HepG2 (cell line): Measurements from ENCODE around the gene DCAKD. TPM values are rescaled to one million over a fixed set of nuclear protein-coding genes. Genes with fewer than 3 reads are reported as not detected.

Experiments
- CCAR2 ChIP-seq: fragments of 200-400 bp; formaldehyde crosslinking; optimal IDR thresholded peaks from 2 replicates; pipeline ENCODE3; 2018; ENCODE audit warnings: low read depth, mild to moderate bottlenecking, low read length, moderate library complexity
- DMAP1 ChIP-seq: IDR thresholded peaks from 2 replicates; pipeline ENCODE4 v1.6.1; 2016
- FOXO1 ChIP-seq: sonication (generic); formaldehyde crosslinking; IDR thresholded peaks from 2 replicates; pipeline ENCODE4 v1.4.0; 2020; ENCODE audit warnings: missing genetic modification reagents
- GTF3A ChIP-seq: sonication (generic); formaldehyde crosslinking; conservative IDR thresholded peaks from 2 replicates; pipeline ENCODE4 v1.4.0; 2020; ENCODE audit warnings: mild to moderate bottlenecking, missing genetic modification reagents
- HMGA1 ChIP-seq: sonication (generic); formaldehyde crosslinking; conservative IDR thresholded peaks from 2 replicates; pipeline ENCODE4 v1.4.0; 2020; ENCODE audit warnings: missing genetic modification reagents
- SMARCE1 ChIP-seq: fragments of 450-650 bp; IDR thresholded peaks from 2 replicates; pipeline ENCODE4 v1.6.1; 2017; ENCODE audit warnings: borderline replicate concordance
- SNAPC5 ChIP-seq: sonication (generic); formaldehyde crosslinking; IDR thresholded peaks from 2 replicates; pipeline ENCODE4 v1.8.1; 2023; ENCODE audit warnings: mild to moderate bottlenecking, missing genetic modification reagents, borderline replicate concordance
- TBX3 ChIP-seq: fragments of 450-650 bp; IDR thresholded peaks from 2 replicates; pipeline ENCODE4 v1.6.1; 2017; ENCODE audit warnings: antibody characterized with exemption, mild to moderate bottlenecking, inconsistent platforms, borderline replicate concordance
- ZNF207 ChIP-seq: fragments of 450-650 bp; IDR thresholded peaks from 2 replicates; pipeline ENCODE4 v1.6.1; 2016; ENCODE audit warnings: antibody characterized with exemption, borderline replicate concordance
- ZNF335 ChIP-seq: sonication (generic); formaldehyde crosslinking; IDR thresholded peaks from 2 replicates; pipeline ENCODE4 v1.4.0; 2020; ENCODE audit warnings: missing genetic modification reagents
- ZNF34 ChIP-seq: sonication (generic); formaldehyde crosslinking; IDR thresholded peaks from 2 replicates; pipeline ENCODE4 v1.4.0; 2020; ENCODE audit warnings: mild to moderate bottlenecking, missing genetic modification reagents, borderline replicate concordance
- ZNF451 ChIP-seq: sonication (generic); formaldehyde crosslinking; IDR thresholded peaks from 2 replicates; pipeline ENCODE4 v1.5.0; 2020; ENCODE audit warnings: mild to moderate bottlenecking, missing genetic modification reagents
- ZNF740 ChIP-seq: sonication (generic); formaldehyde crosslinking; IDR thresholded peaks from 2 replicates; pipeline ENCODE4 v1.4.0; 2020; ENCODE audit warnings: missing genetic modification reagents
- ZNF749 ChIP-seq: sonication (generic); formaldehyde crosslinking; IDR thresholded peaks from 2 replicates; pipeline ENCODE4 v1.8.0; 2022; ENCODE audit warnings: mild to moderate bottlenecking, missing genetic modification reagents, moderate library complexity, borderline replicate concordance
- ZNF879 ChIP-seq: sonication (generic); formaldehyde crosslinking; IDR thresholded peaks from 2 replicates; pipeline ENCODE4 v1.8.1; 2023; ENCODE audit warnings: missing genetic modification reagents
- polyA plus RNA-seq, 8 experiments: library from polyadenylated mRNA; depleted of rRNA in 3 of 8; stranded (reverse) in 7 of 8; unstranded in 1 of 8; fragments of >200 nt; fragmentation: Illumina TruSeq in 4 of 8; extraction: Trizol in 4 of 8; gene quantifications; 2 replicates each; pipeline versions ENCODE4 v1.2.1 to v1.2.3, GENCODE V29; 2011 to 2016; ENCODE audit warnings: low read depth in 4 of 8, missing spikeins in 1 of 8, mixed read lengths in 1 of 8; ENCODE audit not compliant: insufficient read depth in 1 of 8
- total RNA-seq, 5 experiments: library from RNA; depleted of rRNA; stranded (reverse); fragments of >200 nt; fragmentation: Illumina TruSeq; extraction: Trizol; gene quantifications; 2 replicates each; pipeline ENCODE4 v1.2.3, GENCODE V29; 2016; ENCODE audit warnings: low read depth in 1 of 5
- TF ChIP-seq, protein P1 (sequence below): sonication (generic); formaldehyde crosslinking; IDR thresholded peaks from 2 replicates; pipeline ENCODE4 v1.8.1; 2022; ENCODE audit warnings: low read depth, mild to moderate bottlenecking, missing genetic modification reagents
- TF ChIP-seq, protein P2 (sequence below): IDR thresholded peaks from 2 replicates; pipeline ENCODE4 v1.6.1; 2016; ENCODE audit warnings: missing compliant biosample characterization, missing genetic modification reagents, borderline replicate concordance
- TF ChIP-seq, protein P3 (sequence below): sonication (generic); formaldehyde crosslinking; IDR thresholded peaks from 2 replicates; pipeline ENCODE4 v1.4.0; 2020; ENCODE audit warnings: mild to moderate bottlenecking, low read depth, missing genetic modification reagents
- TF ChIP-seq, protein P4 (sequence below): sonication (generic); formaldehyde crosslinking; IDR thresholded peaks from 2 replicates; pipeline ENCODE4 v1.4.0; 2020; ENCODE audit warnings: mild to moderate bottlenecking, missing genetic modification reagents
- TF ChIP-seq, protein P5 (sequence below): sonication (generic); formaldehyde crosslinking; IDR thresholded peaks from 2 replicates; pipeline ENCODE4 v1.8.1; 2023; ENCODE audit warnings: mild to moderate bottlenecking, moderate library complexity, missing genetic modification reagents

Gene DCAKD
- total and polyA plus RNA-seq, 2 of the 13 experiments (the other 11 are each of a cell fraction or from before 2014, with no cell fraction given): 25.9 to 29.2 TPM

DNA sequence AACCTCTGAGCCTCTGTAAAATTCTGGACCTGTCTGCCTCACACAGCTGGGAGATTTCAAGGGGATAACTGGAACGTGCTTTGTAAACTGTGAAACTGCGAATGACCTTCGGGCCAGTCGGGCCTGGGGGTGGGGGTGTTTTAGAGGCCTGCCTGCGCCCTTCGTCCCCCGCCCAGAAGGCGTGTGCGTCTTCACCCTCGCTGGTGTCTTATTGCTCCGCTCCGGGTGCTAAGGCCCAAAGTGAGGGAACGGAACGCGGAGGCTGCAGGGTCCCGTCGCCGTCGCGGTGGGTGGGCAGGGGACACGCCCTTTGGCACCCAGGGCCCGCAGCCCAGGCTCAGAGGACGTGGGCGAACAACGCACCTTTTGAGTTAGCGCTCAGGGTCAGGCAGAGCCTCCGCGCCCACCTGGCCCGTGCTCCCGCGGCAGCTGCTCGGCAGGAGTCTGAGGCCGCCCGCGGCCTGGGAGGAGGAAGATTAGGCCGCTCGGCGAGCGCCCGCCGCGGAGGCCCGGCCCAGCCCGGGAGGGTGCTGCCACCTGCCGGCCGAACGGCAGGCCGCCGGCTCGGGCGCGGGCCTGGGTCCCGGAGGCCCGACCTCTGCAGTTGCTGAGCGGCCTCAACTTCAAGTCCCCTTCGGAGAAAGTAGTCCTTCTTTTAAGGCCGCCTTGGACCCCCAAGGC is 29.7 kb downstream of the DCAKD start (continued):
- TF ChIP-seq SNAPC5 (CRISPR knock-in tag): no peak
- TF ChIP-seq, protein P1, sequence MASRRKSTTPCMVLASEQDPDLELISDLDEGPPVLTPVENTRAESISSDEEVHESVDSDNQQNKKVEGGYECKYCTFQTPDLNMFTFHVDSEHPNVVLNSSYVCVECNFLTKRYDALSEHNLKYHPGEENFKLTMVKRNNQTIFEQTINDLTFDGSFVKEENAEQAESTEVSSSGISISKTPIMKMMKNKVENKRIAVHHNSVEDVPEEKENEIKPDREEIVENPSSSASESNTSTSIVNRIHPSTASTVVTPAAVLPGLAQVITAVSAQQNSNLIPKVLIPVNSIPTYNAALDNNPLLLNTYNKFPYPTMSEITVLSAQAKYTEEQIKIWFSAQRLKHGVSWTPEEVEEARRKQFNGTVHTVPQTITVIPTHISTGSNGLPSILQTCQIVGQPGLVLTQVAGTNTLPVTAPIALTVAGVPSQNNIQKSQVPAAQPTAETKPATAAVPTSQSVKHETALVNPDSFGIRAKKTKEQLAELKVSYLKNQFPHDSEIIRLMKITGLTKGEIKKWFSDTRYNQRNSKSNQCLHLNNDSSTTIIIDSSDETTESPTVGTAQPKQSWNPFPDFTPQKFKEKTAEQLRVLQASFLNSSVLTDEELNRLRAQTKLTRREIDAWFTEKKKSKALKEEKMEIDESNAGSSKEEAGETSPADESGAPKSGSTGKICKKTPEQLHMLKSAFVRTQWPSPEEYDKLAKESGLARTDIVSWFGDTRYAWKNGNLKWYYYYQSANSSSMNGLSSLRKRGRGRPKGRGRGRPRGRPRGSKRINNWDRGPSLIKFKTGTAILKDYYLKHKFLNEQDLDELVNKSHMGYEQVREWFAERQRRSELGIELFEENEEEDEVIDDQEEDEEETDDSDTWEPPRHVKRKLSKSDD: peak; percentile 73; the same call in 1 of the 2 replicates
- no peak for TF ChIP-seq CCAR2
- peak; percentile 61; the same call in 1 of the 2 replicates for TF ChIP-seq ZNF335 (CRISPR knock-in tag)
- no peak; the same call in 1 of the 2 replicates for TF ChIP-seq HMGA1 (CRISPR knock-in tag)
- peak; percentile 89 for TF ChIP-seq ZNF749
- TF ChIP-seq ZNF34 (CRISPR knock-in tag): 0 out of 2 replicates have a peak, but pooled peaks have one; percentile 65
- TF ChIP-seq, protein P2, sequence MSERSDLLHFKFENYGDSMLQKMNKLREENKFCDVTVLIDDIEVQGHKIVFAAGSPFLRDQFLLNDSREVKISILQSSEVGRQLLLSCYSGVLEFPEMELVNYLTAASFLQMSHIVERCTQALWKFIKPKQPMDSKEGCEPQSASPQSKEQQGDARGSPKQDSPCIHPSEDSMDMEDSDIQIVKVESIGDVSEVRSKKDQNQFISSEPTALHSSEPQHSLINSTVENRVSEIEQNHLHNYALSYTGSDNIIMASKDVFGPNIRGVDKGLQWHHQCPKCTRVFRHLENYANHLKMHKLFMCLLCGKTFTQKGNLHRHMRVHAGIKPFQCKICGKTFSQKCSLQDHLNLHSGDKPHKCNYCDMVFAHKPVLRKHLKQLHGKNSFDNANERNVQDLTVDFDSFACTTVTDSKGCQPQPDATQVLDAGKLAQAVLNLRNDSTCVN (CRISPR knock-in tag): no peak
- no peak for TF ChIP-seq ZNF207
- TF ChIP-seq, protein P3, sequence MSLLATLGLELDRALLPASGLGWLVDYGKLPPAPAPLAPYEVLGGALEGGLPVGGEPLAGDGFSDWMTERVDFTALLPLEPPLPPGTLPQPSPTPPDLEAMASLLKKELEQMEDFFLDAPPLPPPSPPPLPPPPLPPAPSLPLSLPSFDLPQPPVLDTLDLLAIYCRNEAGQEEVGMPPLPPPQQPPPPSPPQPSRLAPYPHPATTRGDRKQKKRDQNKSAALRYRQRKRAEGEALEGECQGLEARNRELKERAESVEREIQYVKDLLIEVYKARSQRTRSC (CRISPR knock-in tag): no peak
- TF ChIP-seq, protein P4, sequence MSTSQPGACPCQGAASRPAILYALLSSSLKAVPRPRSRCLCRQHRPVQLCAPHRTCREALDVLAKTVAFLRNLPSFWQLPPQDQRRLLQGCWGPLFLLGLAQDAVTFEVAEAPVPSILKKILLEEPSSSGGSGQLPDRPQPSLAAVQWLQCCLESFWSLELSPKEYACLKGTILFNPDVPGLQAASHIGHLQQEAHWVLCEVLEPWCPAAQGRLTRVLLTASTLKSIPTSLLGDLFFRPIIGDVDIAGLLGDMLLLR (CRISPR knock-in tag): no peak
- TF ChIP-seq FOXO1 (CRISPR knock-in tag): no peak; the same call in 1 of the 2 replicates
- TF ChIP-seq ZNF879 (CRISPR knock-in tag): peak; percentile 82; the same call in 1 of the 2 replicates
- peak; percentile 92 for TF ChIP-seq ZNF451 (CRISPR knock-in tag)
- TF ChIP-seq TBX3: no peak
- TF ChIP-seq ZNF740 (CRISPR knock-in tag): peak; percentile 94
- peak; percentile 91; the same call in 1 of the 2 replicates for TF ChIP-seq GTF3A
- TF ChIP-seq, protein P5, sequence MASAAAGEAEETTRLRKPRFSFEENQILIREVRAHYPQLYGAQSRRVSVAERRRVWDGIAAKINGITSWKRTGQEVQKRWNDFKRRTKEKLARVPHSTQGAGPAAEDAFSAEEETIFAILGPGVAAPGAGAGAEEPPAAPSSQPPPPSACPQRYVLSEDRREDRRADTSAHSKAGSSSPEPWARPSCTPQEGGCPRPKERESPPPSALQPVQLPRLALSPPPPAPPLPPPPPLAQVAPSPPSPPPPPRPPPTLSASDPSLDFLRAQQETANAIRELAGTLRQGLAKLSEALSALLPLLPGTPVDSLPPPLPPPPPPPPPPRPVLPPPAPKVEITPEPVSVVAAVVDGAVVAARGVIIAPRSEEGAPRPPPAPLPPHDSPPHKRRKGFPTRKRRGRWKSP (CRISPR knock-in tag): peak; percentile 70; the same call in 1 of the 2 replicates
- peak; percentile 61 for TF ChIP-seq DMAP1 (CRISPR knock-in tag)
- no peak for TF ChIP-seq SMARCE1
